Natural killer cell treated with Interleukin-12 subunit alpha and Interleukin-12 subunit beta and Interleukin-15 and Interleukin-18, amount 100 ng/mL, for 72 hours (primary cell): ENCODE data around the gene APBB2. TPM values are rescaled to one million over a fixed set of nuclear protein-coding genes. Genes with fewer than 3 reads are reported as not detected.

ENCODE experiments used
- ATAC-seq, 2 donors: fragments of 150-1000 bp; cut with Tn5 transposase in 1 of 2; sonication (Bioruptor Pico), chemical (Tn5 transposase) in 1 of 2; 2 replicates each; pipeline ENCODE4 v1.10.0; 2021
- DNase-seq: peaks from one replicate; pipeline ENCODE4 v3.0.0; 2022; ENCODE audit warnings: low spot score
- H3K27ac Mint-ChIP-seq, 2 donors: 1 replicate in 1 of 2; 2 replicates in 1 of 2; pipeline ENCODE4 v1.8.0; 2022; ENCODE audit warnings: mixed read lengths in 2 of 2, mild to moderate bottlenecking in 1 of 2, moderate library complexity in 1 of 2
- H3K27me3 Mint-ChIP-seq, 2 donors: 1 replicate in 1 of 2; 2 replicates in 1 of 2; pipeline ENCODE4 v1.8.0; 2022; ENCODE audit warnings: mixed read lengths in 2 of 2
- H3K36me3 Mint-ChIP-seq: one replicate; pipeline ENCODE4 v1.8.0; 2022; ENCODE audit warnings: mixed read lengths
- H3K4me1 Mint-ChIP-seq, 2 donors: 1 replicate in 1 of 2; 2 replicates in 1 of 2; pipeline ENCODE4 v1.8.0; 2022; ENCODE audit warnings: low read depth in 2 of 2, mixed read lengths in 2 of 2, mild to moderate bottlenecking in 1 of 2
- H3K4me3 Mint-ChIP-seq: one replicate; pipeline ENCODE4 v1.8.0; 2022; ENCODE audit warnings: mixed read lengths
- H3K9me3 Mint-ChIP-seq: 2 replicates; pipeline ENCODE4 v1.8.0; 2022; ENCODE audit warnings: mixed read lengths
- total RNA-seq, 2 donors: library from RNA; stranded (reverse); gene quantifications; one replicate each; pipeline ENCODE4 v1.2.3, GENCODE V29; 2022

APBB2 gene
- total RNA-seq, 2 donors from 2014 or later: 18.7 to 31.9 TPM

DNA sequence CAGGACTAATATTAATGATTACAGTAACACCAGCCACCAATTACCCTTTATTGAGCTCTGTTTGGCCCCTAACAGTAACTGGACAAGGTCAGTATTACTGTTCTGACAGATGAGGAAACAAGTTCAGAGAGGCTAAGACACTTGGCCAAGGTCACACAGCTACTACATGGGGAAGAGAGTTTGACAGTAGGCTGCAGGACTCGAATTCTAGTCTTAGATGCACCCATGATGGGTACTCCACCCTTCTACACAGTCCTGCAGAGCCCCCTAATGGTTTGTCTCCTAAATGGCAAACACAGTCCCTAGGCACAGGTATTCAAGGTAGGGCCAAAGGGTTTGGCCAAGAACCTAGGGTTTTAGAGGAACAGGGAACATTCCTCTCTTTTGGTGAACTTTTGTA, 370.6 kb downstream of the APBB2 start:
- Mint-ChIP-seq H3K4me1 (peaks cover 0 to 4% of the 10 kb centered on the region in 2 donors), H3K27ac (no peak overlapping the region), H3K36me3 (no peaks in the 10 kb centered on the region), H3K4me3 (no peak overlapping the region), H3K27me3 (peaks cover 9 to 11% of the 10 kb centered on the region in 2 donors), H3K9me3 (no peaks in the 10 kb centered on the region)
- ATAC-seq (peak; percentile 64 to 69), DNase-seq (no peak)

DNA sequence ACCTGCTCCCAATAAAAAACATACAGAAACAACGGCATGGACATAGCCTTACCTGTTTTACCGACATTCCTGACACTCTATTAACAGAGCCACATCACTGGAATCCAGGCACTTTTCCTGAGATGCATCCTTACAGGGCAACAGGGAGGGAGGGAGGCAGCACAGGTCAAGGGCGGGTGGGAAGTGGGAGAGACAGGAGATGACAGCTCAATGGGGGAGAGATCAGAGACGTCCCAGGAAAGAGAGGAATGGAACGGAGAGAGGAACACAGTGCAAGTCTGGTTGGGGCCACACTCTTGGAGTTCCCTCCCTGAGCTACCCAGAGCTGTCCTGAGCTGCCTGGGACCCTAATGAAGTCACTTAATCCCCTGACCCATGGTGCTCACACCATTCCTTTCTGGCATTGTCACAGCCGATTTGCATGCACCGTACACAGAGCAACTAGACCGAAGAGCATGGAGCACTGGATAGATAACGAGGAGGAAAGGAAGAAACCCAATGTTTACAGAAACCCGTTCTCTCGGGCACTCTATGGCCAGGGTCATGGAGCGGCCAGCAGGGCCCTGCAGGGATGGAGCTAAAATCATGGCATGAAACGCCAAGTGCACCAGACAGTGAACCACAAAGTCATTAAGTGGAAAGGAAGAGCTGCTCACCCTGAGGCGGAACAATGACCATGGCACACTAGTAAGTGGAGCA, 371.5 kb downstream of the APBB2 start:
- Mint-ChIP-seq H3K9me3 (no peaks in the 10 kb centered on the region), H3K4me3 (no peak overlapping the region), H3K36me3 (no peaks in the 10 kb centered on the region), H3K27me3 (peaks cover 8% of the 10 kb centered on the region in 2 donors), H3K27ac (no peak overlapping the region), H3K4me1 (peaks cover 0 to 4% of the 10 kb centered on the region in 2 donors)
- ATAC-seq (peak in 1 of 2 donors; percentile 30), DNase-seq (no peak)

DNA sequence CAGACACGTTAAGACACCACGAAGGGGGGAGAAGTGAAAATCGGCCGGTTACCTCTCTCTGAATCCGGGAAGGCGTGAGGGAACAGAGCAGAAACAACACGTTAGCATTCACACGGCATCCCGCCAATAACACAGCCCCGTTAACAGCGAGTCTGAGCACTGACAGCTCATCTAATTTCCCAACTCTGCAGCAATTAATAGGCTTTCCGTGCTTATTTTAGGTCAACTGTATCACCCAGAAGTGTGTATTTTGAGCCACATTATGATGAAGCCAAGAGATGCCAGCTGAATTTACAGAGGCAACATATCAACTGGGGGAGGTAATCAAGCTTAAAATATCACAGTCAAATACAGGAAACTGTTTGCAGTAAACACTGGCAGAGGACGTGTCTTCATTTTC, 372.0 kb downstream of the APBB2 start:
- Mint-ChIP-seq H3K9me3 (no peaks in the 10 kb centered on the region), H3K27me3 (peaks cover 8% of the 10 kb centered on the region in 2 donors), H3K4me3 (no peak overlapping the region), H3K4me1 (peaks cover 0 to 4% of the 10 kb centered on the region in 2 donors), H3K27ac (no peak overlapping the region), H3K36me3 (no peaks in the 10 kb centered on the region)
- ATAC-seq (no peak), DNase-seq (no peak)

DNA sequence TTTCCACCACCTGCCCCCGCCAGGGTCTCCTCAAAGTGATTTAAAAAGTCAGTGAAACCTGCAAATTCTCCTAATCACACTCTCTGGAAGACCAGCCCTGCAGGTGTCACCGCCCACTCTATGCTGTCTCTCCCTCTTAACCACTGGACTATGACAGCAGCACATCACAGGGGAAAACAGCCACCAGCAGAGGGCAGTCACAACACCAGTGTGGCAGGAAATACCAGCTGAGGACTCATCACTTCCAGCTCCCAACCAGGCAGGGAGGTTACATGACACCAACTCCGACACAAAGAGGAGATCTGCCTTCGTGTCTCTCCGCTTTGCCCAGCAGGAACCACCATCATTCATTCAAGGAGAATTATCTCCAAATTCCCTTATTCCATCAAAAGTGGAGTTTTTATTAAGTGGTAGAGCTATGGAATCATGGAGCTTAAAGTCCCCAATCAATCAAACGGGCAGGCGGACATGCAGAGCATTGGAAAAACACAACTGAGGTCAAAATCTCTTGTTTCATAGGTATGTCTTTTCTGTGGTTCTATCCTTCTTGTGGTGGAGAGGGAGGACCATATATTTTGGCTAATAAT, 373.3 kb downstream of the APBB2 start:
- no peaks in the 10 kb centered on the region for H3K9me3 Mint-ChIP-seq
- ATAC-seq (peak; percentile 60 to 77), DNase-seq (peak; percentile 66)
- no peaks in the 10 kb centered on the region for H3K36me3 Mint-ChIP-seq
- no peak overlapping the region for H3K4me3 Mint-ChIP-seq
- H3K27me3 Mint-ChIP-seq: peaks cover 8% of the 10 kb centered on the region in 2 donors
- H3K27ac Mint-ChIP-seq: no peak overlapping the region
- H3K4me1 Mint-ChIP-seq: peaks cover 0 to 4% of the 10 kb centered on the region in 2 donors

DNA sequence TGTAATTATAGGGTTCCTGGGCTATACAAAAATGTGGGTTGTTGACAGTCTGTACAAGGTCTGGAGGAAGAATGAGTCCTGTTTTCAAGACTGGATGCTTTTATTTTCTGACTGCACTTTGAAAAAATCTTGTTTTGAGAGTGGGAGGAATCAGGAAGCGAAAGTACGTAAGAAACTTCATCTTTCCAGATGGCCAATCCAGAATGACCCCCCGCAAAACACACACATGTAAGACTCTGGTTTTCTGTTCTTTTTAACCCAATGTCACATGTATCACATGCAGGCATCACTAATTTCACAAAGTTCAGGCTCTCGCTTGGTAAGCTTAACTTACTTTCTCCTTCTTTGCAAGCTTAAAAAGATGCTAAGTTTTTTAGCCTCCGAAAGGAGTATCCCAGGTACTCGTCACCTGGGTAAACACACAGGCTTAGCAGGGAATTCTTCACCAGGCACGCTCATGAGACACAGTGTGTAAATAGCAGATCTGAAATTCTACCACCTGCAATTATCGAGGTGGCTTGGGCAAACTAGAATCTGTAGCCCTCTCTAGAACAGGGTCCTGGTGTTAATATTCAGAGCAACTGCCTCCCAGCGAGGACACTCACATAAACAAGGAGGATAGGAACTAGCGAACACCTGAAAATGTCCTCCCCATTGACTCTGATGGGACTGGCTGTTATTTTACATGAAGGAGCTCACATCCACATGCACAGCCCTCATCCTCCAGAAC, 373.9 kb downstream of the APBB2 start:
- DNase-seq (no peak), ATAC-seq (no peak)
- Mint-ChIP-seq H3K4me3 (no peak overlapping the region), H3K9me3 (no peaks in the 10 kb centered on the region), H3K27me3 (peaks cover 8% of the 10 kb centered on the region in 2 donors), H3K36me3 (no peaks in the 10 kb centered on the region), H3K4me1 (peaks cover 0 to 4% of the 10 kb centered on the region in 2 donors), H3K27ac (no peak overlapping the region)

DNA sequence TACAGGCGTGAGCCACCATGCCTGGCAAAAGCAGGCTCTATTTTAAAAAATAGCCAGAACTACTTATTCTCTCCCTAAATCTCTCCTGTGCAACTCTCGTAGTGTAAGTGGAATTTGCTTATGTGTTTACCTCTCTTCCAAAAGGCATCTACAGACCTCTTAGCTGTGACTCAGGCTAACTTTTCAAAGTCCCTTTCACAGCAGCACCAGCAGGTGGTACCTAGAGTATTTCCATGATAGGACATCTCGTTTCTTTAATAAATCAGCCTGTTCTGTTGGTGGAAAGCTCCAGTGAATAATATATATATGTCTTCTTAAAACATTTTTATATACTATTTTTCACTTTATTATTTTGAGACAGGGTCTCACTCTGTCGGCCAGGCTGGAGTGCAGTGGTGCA, 375.6 kb downstream of the APBB2 start:
- no peak overlapping the region for H3K27ac Mint-ChIP-seq
- no peaks in the 10 kb centered on the region for H3K9me3 Mint-ChIP-seq
- H3K36me3 Mint-ChIP-seq: no peaks in the 10 kb centered on the region
- peaks cover 8 to 14% of the 10 kb centered on the region in 2 donors for H3K27me3 Mint-ChIP-seq
- peaks cover 0 to 4% of the 10 kb centered on the region in 2 donors for H3K4me1 Mint-ChIP-seq
- no peak for DNase-seq
- ATAC-seq: no peak
- no peak overlapping the region for H3K4me3 Mint-ChIP-seq

DNA sequence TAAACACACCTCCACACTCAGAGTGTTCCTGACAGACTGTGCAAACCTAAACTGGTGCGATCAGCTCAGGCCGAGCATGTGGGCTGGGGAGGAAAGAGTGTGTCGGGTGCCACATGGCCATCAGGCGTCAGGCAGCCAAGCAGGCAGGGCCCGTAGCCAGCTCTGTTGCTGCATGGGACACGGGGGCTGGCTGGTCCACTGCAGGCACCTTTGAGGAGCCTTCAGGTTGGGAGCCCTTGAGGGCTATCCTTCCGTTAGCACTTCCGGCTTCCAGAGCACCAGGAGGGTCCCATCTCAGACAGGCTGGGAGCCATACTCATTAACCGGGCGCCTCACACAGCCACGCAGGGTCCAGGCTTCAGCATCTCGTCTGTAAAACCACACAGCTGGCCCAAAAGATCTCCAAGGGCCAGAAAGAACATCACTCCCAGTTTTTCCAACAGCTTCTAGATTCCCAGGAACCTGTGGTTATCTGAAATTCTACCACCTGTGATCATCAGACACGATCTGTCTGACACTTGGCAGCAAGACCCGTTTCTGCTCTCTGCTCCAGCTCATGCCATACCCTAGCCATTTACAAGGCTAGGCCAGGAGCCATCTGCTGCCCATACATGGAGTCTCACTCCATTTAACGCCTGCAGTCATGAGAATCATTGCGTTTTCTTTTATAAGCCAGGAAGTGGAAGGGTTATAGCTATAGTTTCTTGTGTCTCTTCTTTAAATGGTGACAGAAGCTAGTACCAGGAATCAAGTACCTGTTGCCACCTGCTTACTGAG, 377.1 kb downstream of the APBB2 start:
- no peak overlapping the region for H3K4me3 Mint-ChIP-seq
- ATAC-seq: no peak
- DNase-seq: no peak
- peaks cover 4 to 6% of the 10 kb centered on the region in 2 donors for H3K27me3 Mint-ChIP-seq
- H3K27ac Mint-ChIP-seq: no peak overlapping the region
- H3K36me3 Mint-ChIP-seq: no peaks in the 10 kb centered on the region
- no peaks in the 10 kb centered on the region for H3K9me3 Mint-ChIP-seq
- H3K4me1 Mint-ChIP-seq: peaks cover 0 to 4% of the 10 kb centered on the region in 2 donors

DNA sequence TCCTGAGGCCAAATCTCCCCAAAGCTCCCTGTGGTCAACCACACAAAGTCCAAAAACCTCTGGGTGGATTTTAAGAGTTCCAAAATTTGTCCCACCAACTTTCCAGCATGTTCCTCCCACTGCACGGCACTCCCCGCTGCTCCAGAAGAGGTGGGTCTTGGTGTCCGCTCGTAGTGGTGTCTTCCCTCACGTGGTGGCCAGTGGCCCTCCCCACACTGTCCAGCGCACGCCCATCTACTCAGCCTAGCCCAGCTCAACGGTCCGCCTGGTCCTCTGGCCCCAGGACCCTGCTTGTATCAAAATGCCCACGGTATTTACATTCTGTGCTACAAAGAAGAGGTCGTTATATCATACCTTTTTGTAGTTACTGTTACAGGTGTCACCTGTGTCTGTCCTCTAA, 381.1 kb downstream of the APBB2 start:
- Mint-ChIP-seq H3K4me3 (no peak overlapping the region), H3K9me3 (no peaks in the 10 kb centered on the region), H3K27me3 (peaks cover 0 to 6% of the 10 kb centered on the region in 2 donors), H3K4me1 (no peaks in the 10 kb centered on the region), H3K36me3 (no peaks in the 10 kb centered on the region), H3K27ac (no peak overlapping the region)
- ATAC-seq: no peak
- no peak for DNase-seq

DNA sequence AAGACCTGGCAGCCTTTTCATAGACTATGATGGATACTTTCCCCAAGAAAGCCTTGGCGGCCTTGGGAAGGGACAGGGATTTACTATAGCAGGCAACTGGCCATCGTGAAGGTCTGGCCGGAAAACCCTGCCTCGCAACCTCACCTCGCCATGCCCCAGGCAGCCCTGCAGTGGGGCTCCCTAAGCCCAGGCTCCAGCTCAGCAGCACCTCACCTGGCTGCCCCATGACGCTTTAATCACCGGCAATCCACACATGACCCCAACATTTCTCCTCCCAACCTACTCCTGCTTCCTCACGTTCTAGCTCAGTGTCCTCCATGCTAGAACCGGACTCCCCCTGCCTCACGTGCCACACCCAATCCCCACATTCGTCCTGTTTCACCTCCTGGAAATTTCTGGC, 382.2 kb downstream of the APBB2 start:
- Mint-ChIP-seq H3K4me1 (no peaks in the 10 kb centered on the region), H3K27ac (no peak overlapping the region), H3K9me3 (no peaks in the 10 kb centered on the region), H3K4me3 (no peak overlapping the region), H3K36me3 (no peaks in the 10 kb centered on the region), H3K27me3 (peaks cover 0 to 6% of the 10 kb centered on the region in 2 donors)
- ATAC-seq: no peak
- no peak for DNase-seq

DNA sequence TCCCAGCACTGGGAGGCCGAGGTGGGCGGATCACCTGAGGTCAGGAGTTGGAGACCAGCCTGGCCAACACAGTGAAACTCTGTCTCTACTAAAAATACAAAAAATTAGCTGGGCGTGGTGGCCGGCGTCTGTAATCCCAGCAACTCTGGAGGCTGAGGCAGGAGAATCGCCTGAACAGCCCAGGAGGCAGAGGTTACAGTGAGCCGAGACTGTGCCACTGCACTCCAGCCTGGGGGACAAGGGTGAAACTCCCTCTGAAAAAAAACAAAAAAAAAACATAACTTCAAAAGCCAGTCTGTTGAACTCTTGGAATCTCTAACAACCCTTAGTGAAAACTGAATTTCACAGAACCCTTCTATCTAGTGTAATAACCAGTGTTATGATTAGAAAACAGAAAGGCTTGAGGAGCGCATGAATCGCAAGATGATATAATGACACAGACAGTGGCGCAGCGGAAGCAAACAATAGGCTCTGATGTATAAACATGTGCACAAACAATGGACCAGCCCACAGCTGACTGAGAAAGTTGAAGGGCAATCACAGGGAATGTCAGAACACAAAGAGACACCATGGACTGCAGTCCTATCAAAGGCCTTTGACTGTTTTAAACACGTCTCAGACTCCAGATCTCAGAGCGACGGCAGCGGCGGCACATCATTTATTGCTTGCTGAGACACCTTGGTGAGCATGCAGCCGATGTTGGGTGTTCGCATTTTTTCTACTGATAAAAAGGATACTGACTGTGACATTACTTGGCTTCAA, 383.0 kb downstream of the APBB2 start:
- no peak overlapping the region for H3K4me3 Mint-ChIP-seq
- ATAC-seq (no peak), DNase-seq (no peak)
- no peaks in the 10 kb centered on the region for H3K4me1 Mint-ChIP-seq
- peaks cover 0 to 6% of the 10 kb centered on the region in 2 donors for H3K27me3 Mint-ChIP-seq
- H3K9me3 Mint-ChIP-seq: no peaks in the 10 kb centered on the region
- H3K27ac Mint-ChIP-seq: no peak overlapping the region
- H3K36me3 Mint-ChIP-seq: no peaks in the 10 kb centered on the region

DNA sequence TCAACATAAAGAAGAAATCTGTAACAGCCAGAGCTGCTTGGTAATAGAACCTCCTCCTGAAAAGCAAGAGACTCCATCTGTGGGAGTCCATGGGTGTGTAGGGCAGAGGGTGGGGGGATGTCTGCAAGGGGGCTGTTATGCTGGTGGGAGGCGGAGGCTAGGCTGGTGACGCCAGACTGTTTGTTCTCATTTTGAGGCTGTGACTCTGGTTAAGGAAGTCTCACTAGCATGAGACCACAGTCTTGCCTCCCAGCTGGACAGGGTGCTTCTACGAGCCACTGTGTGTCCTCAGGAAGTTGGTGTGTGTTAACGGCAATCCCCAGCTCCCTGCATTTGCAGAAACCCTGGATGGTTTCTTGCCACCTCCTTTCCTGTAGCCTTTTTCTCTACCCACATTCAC, 384.8 kb downstream of the APBB2 start:
- H3K36me3 Mint-ChIP-seq: no peaks in the 10 kb centered on the region
- H3K4me1 Mint-ChIP-seq: no peaks in the 10 kb centered on the region
- no peak overlapping the region for H3K27ac Mint-ChIP-seq
- H3K4me3 Mint-ChIP-seq: no peak overlapping the region
- no peaks in the 10 kb centered on the region for H3K9me3 Mint-ChIP-seq
- DNase-seq (no peak), ATAC-seq (no peak)
- peaks cover 2 to 10% of the 10 kb centered on the region in 2 donors for H3K27me3 Mint-ChIP-seq

DNA sequence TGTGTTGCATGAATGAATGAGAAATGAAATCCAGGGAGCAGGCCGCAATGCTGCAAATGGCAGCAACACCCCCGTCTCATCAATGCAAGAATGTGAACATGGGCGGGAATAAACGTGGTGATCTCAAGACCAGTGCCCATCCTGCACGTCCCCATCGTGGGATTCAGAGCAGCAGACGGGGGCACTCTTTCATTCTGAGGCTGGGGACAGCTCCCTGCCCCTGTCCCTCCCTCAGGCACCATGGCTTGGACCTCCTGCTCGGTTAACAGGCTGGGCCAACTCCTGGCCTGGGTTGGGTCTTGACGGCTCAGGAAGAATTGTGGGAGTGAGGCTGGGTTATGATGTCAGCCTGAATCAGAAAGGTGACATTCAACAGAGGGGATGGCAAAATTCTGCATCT, 385.7 kb downstream of the APBB2 start:
- H3K27ac Mint-ChIP-seq: no peak overlapping the region
- no peak for ATAC-seq

DNA sequence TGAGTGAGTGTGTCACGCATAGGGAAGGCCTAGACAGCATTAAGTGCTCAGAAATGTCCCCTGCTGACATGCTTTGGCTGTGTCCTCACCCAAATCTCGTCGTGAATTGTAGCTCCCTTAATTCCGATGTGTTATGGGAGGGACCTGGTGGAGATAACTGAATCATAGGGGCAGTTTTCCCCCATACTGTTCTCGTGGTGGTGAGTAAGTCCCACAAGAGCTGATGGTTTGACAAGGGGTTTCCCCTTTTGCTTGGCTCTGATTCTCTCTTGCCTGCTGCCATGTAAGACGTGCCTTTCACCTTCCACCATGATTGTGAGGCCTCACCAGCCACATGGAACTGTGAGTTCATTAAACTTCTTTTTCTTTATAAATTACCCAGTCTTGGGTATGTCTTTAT, 386.6 kb downstream of the APBB2 start:
- Mint-ChIP-seq H3K27me3 (peaks cover 2 to 5% of the 10 kb centered on the region in 2 donors), H3K9me3 (no peaks in the 10 kb centered on the region), H3K4me3 (no peak overlapping the region), H3K4me1 (no peaks in the 10 kb centered on the region), H3K27ac (no peak overlapping the region), H3K36me3 (no peaks in the 10 kb centered on the region)
- no peak for ATAC-seq
- no peak for DNase-seq

More for the DNA sequence above, 385.7 kb downstream of the APBB2 start:
- no peak for DNase-seq
- no peaks in the 10 kb centered on the region for H3K36me3 Mint-ChIP-seq
- H3K4me3 Mint-ChIP-seq: no peak overlapping the region
- H3K4me1 Mint-ChIP-seq: no peaks in the 10 kb centered on the region
- H3K27me3 Mint-ChIP-seq: peaks cover 2 to 5% of the 10 kb centered on the region in 2 donors
- no peaks in the 10 kb centered on the region for H3K9me3 Mint-ChIP-seq
